GM10847 (cell line): Measurements from ENCODE around the gene ST3GAL3.

ENCODE experiments used
- POLR2A ChIP-seq: IDR thresholded peaks from 2 replicates; pipeline ENCODE4 v1.6.1; 2011; ENCODE audit not compliant: insufficient read length; ENCODE audit errors: extremely low read depth

Gene ST3GAL3

DNA sequence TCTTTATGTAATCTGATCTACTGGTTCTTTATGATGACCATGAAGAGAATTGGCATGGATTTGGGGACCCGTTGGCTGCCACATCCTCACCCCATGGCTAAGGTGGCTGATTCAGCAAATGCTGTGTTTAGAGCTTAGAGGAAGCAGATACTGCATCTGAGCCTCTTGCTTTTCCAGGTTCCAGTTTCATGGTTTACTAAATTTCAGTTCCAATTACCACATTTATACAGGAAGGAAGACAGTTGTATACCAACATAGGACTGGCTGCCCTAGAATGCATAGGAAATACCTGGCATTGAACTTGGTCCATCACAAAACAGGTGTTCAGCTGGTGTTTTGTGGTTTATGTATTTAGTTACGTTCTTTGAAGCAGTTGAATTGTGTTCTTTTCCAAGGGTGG, 107.1 kb downstream of the ST3GAL3 start:
- no peak for TF ChIP-seq POLR2A

DNA sequence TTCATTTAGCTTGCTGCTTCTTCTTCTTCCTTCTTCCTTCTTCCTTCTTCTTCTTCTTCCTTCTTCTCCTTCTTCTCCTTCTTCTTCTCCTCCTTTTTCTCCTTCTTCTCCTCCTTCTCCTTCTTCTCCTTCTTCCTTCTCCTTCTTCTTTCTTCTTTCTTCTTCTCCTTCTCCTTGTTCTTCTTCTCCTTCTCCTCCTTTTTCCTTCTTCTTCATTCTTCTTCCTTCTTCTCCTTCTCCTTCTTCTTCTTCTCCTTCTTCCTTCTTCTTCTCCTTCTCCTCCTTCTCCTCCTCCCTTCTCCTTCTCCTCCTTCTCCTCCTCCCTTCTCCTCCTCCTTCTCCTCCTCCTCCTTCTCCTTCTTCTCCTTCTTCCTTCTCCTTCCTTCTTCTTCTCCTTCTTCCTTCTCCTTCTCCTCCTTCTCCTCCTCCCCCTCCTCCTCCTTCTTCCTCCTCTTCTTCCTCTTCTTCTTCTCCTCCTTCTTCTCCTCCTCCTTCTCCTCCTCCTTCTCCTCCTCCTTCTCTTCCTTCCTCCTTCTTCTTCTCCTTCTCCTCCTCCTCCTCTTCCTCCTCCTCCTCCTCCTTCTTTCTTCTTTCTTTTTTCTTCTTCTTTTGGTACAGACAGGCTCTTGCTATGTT, 110.1 kb downstream of the ST3GAL3 start:
- no peak for TF ChIP-seq POLR2A

DNA sequence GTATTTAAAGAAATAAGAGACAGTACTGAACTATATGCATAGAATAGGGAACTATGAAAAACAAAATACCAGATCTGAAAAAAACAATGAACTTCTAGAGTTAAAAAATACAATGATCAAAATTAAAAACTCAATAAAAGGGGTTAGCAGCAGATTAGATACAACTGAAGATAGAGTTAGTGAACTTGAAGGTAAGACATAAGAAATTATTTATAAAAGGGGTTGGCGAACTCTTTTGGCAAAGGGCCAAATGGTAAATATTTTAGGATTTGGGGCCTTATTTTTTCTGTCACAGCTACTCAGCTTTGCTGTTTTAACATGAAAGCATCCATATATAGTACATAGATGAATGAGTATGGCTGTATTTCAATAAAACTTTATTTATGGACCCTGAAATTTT, 111.4 kb downstream of the ST3GAL3 start:
- TF ChIP-seq POLR2A, result no peak

DNA sequence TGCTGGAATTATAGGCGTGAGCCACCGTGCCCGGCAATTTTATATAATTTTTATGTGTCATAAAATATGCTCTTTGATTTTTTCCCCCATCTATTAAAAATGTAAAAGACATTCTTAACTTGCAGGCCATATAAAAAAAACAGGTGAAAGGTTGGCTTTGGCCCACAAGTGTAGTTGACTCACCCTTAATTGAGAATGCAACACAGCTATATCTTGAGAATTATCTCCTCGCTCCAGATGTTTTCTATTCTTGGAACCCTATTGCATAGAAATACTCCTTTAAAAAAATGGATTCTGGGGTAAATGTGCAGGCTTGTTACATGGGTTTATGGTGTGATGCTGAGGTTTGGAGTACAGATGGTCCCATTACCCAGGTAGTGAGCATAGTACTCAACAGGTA, 112.0 kb downstream of the ST3GAL3 start:
- no peak for TF ChIP-seq POLR2A

DNA sequence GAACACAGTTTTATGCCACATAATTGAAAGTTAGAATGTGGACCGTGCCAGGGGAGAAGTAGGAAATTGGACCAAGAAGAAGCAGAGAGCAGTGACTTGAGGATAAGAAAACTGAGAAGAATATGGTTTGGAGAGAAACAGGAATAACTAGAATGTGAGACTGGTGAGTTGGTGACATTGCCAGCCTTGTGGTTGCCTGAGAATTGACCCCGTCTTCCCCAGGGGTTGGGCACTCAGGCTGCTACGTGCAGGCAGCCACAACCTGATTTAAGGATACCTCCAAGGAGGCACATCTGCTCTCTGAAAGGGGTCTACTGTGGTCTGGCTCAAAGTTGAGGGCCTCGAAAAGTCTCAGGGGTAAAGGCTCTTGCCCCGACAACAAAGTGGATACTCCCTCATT, 114.1 kb downstream of the ST3GAL3 start:
- no peak for TF ChIP-seq POLR2A

DNA sequence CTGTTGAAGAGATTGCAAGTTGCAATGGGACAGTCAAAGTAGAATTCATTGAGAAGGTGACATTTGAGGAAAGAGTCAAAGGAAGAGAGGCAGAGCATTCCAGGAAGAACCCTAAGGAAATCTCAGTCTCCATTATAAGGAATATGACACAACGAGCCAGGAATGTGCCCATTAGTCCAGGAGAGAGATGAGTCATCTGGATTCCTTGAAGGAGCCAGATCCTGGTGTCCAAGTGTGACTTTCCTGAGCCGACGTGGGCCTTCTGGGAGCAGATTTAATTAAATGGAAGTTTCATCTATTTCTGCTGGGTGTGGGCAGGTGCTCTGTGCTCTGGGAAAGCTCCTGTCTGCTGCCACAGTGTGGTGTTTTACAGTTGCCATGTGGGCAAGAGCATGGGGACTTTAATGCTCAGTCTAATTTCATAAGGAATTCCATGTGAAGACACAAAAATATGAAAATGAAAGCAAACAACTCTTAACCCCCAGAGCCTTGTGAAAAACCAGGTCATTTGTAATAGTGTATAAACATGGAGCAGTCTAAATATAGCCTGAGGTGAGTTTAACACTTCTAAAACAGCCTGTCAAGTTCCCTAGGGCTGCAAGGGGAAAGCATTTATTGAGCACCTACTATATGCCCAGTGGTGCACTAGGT, 114.8 kb downstream of the ST3GAL3 start:
- no peak for TF ChIP-seq POLR2A

DNA sequence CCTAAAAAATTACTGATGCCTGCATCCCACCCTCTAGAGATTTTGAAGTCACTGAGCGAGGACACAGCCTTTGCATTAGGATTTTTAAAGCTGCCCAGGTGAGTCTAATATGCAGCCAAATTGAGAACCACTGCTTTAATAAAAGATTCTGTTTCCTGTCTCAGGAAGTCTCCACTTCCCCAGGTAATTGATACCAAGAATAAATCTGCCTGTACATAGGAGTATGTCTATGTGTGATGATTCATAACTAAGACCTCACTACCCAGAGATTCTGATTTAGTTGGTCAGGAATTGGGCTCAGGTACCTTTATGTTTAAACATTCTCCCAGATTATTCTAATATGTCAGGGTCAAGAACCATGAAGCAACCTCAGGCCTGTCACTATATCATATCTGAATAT, 117.5 kb downstream of the ST3GAL3 start:
- no peak for TF ChIP-seq POLR2A

DNA sequence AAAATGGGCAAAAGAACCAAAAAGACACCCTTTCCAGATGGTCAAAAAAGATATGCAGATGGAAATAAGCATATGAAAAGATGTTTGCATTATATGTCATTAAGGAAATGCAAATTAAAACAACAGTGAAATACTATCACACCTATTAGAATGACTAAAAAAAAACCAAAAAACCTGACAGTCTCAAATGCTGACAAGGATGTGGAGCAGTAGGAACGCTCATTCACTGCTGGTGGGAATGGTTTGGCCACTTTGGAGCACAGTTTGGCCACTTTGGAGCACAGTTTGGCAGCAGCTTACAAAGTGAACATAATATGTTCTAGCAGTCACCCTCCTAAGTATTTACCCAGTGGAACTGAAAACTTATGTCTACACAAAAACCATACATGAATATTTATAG, 121.2 kb downstream of the ST3GAL3 start:
- TF ChIP-seq POLR2A, result no peak

DNA sequence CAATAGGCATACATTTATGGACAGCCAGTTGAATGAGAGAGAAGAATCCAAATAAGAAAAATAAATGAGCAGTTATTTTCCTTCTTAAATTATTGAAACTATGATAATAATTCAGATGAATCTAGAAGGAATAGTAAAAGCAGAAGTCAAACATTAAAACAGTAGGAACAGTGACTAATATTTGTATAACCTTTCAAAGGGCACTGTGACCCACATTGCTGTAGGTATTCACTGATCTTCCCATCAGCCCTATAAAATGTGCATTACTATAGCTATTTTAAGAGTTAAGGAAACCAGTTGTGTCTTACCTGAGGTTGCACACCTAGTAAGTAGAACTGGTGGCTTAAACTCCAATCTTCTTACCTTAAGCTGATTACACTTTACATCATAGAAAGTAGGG, 123.5 kb downstream of the ST3GAL3 start:
- no peak for TF ChIP-seq POLR2A

DNA sequence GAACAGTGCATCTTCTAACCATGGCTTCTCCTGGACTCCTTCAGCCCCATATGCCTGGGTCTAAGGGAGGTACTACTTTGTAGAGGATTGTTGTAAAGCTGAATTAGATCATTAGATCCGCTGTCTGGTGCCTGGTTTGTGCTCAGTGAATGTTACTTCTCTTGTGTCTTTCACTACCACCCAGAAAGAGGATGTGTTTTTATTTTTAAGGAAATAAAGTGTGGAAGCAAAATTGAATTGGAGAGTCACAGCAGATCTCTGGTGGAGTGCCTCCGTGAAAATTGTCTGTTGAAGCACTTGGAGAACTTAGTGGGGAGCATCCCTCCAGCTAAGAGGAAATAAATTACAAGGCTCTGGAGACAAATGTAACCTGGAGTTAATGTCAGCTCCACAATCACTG, 124.5 kb downstream of the ST3GAL3 start:
- no peak for TF ChIP-seq POLR2A

DNA sequence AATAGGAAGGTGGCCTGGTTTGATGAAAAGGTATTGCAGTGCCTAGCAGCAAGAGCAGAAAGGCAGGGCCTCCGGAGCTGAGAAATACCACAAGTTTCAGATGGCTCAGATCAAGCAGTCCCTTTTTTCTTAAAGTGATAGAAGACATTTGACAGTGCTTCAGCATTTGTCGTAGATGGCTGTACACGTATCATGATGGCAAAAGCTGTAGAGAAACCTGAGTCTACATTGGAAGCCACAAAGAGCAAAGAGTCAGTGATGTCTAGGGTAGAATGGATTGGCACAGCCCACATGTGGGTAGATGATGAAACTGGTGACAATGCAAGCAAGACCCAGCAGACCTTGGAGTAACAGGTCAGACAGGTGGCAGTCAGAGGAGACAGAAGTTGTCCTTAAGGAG, 124.9 kb downstream of the ST3GAL3 start:
- no peak for TF ChIP-seq POLR2A

DNA sequence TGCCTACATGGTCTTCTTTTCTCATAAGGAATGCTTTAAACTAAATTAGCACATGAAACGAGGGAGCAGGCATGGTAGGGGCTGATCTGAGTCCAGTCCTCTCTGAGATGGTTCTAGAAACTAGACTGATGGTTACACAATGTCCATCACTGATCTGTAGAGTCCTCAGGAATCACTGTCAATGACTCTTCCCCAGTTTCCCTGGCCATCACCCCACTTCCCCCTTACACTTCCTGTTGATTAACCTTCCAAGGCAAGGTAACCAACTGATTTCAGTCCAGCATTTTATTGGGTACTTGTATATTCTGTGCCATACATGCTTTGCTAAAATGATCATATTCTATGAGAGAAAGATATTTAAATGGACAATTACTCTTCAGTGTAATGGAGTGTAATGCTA, 125.7 kb downstream of the ST3GAL3 start:
- no peak for TF ChIP-seq POLR2A

DNA sequence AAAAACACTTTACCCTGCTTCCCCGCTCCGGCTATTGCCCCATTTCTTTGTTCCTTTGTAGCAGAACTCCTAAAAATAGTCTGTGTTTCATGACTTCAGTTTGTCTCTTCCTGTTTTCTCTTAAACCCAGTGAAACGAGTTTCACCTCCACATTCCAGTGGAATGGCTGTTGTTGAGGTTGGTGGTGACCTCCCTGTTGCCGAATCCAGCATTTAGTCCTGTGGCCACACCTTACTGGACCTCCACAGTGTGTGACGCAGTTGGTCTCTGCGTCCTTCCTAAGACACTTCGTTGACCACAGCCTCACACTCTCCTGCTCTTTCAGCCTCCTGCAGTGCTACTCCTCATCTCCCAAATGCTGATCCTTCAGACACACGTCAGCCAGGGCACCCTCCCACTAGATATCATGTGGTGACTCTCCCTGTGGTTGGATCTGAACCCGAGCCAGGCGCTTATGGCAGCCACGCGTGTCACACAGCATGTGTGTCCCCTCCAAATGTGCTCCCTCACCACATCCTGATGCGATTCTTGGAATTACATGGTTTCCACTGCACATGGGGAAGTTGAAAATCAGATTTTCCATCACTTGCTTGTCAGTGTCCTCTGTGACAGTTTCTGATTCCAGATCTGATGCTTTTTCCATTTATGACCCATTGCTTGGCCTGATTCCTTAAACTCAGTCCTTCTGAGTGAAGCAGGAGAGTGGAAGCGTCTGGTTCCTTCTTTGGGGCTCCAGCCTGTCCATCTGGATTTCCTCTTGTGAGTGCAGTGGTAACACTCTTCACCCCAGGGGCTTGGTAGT, 127.1 kb downstream of the ST3GAL3 start:
- TF ChIP-seq POLR2A, result no peak

DNA sequence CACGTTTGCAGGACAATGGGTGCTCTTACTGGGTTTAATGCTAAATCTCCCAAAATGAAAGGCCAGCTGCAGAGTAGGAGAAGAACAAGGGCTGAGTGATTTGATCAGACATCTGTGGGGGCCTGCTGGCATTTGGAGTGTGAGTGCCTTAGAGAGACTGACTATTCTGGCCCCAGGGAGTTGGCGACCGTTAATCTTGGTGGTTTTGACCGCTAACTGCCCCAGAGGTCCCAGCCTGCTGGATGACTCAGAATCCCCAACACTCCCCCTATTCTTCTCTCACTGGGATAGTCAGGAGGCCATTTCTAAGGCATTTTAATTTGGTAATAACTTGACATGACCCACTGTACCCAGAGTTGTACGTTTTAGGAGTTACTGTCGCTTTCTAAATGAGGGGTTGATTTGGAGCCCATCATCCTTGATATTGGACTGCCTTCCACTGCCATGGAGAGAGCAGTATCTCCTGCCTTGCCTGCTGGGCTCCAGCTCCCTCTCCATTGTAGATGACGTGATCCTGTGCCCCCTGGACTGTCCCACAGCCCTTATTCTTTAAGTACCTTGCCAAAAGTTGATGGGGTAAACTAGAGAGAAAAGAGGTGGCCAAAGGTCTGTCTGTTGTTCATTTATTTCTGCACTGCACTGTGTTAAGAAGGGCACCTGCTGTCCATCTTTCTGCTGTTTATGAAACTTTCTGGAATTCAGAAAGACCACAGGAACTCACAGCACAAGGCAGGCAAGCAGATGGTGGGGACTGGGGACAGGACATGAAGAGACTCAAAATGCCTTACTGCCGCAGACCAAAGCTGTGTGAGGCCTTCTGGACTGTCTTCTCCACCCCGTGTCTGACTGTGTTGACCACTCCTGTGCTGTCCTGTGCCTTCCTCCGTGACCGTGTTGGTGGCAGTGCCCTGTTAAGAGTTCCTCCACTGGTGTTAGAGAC, 128.0 kb downstream of the ST3GAL3 start:
- no peak for TF ChIP-seq POLR2A

DNA sequence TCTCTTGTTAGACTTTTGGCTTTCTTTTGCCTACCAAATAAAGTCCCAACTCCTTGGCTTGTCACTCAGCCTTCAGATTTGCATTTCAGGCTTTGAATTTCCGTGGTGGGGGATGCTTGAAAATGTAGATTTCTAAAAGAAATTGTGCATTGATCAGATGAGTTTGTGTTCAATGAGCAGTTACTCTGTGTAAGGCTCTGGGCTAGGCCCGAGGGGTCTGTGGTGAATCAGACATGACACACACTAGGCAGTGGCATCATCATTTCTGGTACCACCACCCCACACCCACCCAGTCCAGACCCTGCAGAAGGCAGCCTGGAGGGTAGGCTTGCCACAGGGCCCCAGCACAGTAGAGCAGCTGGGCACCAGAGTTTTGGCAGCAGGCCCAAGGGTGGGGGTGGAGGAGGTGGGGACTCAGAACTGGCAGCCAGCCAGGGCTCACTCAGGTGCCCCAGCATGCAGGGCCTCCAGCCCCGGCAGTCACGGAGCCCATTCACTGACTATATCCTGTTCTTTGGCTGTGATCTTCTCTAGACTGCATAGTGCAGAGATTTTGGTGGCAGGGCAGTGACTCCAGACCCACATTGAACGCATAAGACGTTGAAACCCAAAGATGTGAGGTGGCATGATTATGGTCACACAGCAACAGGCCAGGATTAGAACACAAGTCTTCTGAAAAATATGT, 129.1 kb downstream of the ST3GAL3 start:
- no peak for TF ChIP-seq POLR2A
